Left cardiac atrium (tissue), 4 donors: ENCODE results near the gene ARHGEF25. TPM values are rescaled to one million over a fixed set of nuclear protein-coding genes. Genes with fewer than 3 reads are reported as not detected.

ENCODE experiments used
- ATAC-seq, 2 donors: fragments of 200-7000 bp; cut with Tn5 transposase; one replicate each; pipeline ENCODE4 v1.9.1; 2020; ENCODE audit warnings: mild to moderate bottlenecking in 2 of 2, moderate library complexity in 2 of 2
- DNase-seq: peaks from one replicate; pipeline ENCODE4 v3.0.0-alpha.2; 2020
- intact Hi-C, 2 donors: fragments of 100-400 bp; cut with DNase I; formaldehyde crosslinking; loops; one replicate each; pipeline versions ENCODE4 v1.14.1 to v1.15.1; 2022 to 2023
- total RNA-seq, 2 donors: library from RNA; stranded (reverse); fragmentation: NEBNext Ultra II Directional; extraction: Animal tissue kit (Norgen Biotek cat#: 25700); gene quantifications; one replicate each; pipeline ENCODE4 v1.2.1, GENCODE V29; 2021
- donor health status: DM: no; HTN: yes; CAD: no.
- donor health status: DM: no; HTN: yes; CAD: no; lungs with severe emphysema.
- donor health status: DM: yes; HTN: yes; CAD: no.
- donor health status: Dilated cardiomyopathy.

Gene ARHGEF25
- total RNA-seq, 2 donors from 2014 or later: 13.7 to 17.3 TPM

DNA sequence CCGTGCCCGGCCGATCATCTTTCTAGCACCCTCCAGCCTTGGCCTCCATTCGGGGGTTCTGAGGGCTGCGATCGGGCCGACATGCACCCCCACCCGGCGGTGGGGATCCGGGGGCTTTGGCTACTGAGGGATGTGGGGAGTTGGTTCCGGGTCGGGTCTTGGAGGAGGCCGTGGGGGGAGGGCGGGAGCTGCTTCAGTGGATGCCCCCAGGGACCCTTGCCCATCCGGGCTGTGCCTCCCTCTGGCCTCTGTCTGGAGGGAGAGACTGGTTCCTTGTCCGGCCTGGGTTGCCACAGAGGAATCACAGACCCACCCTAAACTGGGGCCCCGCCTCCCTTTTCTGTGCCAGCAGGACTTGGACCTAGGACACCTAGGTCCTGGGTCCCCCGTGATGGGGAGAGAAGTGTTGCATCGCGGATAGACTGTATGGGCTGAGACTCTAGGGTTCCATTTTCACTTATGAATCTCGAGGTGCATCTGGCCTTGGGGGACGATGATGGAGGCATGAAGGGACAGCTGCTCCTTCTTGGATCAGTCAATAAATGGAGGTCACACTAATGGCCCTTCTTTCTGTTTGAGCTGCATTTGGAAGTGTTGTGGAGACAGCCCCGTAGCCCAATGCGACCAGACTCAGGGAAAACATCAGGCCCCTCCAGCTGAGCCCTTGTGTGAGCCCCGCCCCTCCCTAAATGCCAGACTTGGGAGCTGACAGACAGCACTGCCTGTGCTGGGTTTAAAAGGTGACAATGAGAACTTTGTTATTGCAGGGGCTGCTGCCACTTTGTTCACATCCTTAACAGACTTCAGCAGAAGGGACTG, 6.0 kb upstream of the ARHGEF25 start:
- peak; percentile 52 for DNase-seq
- peak; percentile 16 to 37 for ATAC-seq
- intact Hi-C loops: no loop called here

DNA sequence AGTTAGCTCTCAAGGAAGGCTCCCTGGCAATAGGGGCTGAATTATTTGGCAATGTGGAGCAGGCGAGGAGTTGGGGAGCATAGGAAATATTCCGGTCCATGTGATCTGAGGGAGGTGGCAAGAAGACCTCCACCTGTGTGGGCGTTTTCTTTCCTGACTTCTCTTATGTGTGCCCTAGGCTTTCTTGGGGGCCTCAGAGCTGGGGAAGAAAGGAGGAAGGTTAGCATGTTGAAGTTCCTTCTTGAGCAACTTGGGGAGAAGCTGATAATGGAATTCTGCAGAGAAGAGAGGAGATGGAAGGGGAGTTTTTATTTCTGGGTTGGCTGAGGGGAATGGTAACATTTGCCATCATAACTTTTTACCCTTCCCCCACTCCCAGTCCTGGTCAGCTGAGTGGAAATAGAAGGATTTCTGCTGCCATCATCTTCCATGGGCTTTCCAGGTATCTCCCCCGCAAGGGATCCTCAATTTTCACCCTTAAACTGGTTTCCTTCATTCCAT, 5.4 kb upstream of the ARHGEF25 start:
- intact Hi-C loops: no loop called here
- no peak for ATAC-seq
- DNase-seq: no peak

DNA sequence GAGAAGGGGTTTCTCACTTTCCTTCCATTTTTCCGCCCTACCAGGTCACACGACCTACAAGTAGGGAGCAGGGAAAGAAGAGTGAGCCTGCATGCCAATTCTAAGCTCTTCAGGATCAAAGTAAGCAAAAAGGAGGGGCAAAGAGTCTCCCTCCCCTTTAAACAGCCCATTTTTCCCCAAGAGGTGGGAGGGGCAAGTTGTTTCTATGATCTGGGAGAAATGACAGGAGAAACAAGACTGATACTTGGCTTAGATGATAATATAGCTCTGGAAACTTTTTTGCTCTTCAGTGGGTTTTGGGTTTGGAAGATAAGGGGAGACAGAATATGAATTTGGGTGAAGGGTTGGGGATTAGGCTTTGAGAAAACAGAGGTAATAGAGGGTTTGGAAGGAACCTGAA, 4.8 kb upstream of the ARHGEF25 start:
- intact Hi-C loops: no loop called here
- DNase-seq (no peak), ATAC-seq (no peak)

DNA sequence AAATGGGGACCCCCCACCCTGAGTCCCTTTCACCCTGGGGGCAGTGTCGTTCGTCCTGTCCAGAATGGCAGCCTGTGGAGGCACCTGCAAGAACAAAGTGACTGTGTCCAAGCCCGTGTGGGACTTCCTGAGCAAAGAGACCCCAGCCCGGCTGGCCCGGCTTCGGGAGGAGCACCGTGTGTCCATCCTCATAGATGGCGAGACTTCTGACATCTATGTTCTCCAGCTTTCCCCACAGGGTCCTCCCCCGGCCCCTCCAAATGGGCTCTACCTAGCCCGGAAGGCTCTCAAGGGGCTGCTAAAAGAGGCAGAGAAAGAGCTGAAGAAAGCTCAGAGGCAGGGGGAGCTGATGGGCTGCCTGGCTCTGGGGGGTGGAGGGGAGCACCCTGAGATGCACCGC, 4.4 kb upstream of the ARHGEF25 start:
- ATAC-seq: no peak
- intact Hi-C loops: no loop called here
- DNase-seq: no peak

DNA sequence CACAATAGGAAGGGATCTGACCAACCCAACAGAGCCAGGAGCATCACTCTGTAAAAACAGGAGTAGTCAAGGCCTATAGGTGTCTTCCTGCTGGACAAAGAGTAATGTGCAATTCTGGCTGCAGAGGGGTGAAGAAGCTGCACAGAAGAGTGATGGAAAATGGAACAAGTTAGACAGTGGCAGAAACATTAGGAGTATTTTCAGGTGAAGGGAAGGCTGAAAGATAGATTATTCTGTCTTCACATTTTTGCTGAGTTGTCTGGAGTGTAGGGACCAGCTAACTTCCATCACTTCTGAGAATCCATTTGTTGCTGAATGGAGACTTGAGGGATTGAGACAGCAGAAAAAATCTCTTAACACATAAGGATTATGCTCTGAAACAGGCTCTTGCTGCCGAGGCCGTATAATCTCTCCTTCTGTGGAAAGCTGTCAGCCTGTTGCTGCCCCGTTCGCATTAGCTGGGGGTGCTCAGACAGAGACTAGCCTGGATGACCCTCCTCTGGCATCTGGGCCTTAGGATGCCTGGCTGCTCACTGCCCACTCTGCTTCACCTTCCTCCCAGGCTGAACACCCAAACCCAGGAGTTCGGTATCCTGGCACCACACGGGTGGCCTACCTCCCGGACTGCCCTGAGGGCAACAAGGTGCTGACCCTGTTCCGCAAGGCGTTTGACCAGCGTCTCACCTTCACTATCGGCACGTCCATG, 3.1 kb upstream of the ARHGEF25 start:
- no peak for DNase-seq
- no peak for ATAC-seq
- intact Hi-C loops: no loop called here

DNA sequence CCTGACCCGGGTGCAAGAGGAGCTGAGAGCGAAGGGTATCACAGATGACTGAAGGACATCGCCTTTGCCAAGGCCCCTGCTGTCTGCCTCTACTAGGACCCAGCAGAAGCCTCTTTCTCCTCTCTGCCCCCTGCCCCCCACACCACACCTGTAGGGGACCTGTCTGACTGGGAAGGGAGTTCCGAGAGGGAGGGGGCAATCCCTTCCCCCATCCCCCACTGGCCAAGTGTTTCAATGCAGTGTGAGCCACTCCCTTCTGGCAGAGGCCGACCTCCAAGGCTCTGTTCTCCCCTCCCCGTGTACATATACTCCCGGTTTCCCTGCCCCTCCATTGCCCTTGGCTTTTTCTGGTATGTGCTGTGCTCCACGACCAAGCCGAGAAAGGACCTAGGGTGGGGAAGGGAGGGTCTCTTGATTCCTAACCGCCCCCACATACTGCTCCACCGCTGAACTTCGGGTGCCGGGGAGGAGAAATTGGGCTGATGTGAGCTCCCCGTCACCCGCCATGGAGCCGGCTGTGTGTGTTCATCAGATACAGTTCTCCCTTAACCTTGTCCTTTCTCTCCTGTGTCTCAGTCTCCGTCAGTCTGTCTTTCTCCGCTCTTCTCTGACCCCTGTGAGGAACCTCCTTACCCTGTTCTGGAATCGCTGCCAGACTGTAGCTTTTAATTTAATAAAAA, 2.0 kb upstream of the ARHGEF25 start:
- intact Hi-C loops: no loop called here
- DNase-seq (no peak), ATAC-seq (no peak)

DNA sequence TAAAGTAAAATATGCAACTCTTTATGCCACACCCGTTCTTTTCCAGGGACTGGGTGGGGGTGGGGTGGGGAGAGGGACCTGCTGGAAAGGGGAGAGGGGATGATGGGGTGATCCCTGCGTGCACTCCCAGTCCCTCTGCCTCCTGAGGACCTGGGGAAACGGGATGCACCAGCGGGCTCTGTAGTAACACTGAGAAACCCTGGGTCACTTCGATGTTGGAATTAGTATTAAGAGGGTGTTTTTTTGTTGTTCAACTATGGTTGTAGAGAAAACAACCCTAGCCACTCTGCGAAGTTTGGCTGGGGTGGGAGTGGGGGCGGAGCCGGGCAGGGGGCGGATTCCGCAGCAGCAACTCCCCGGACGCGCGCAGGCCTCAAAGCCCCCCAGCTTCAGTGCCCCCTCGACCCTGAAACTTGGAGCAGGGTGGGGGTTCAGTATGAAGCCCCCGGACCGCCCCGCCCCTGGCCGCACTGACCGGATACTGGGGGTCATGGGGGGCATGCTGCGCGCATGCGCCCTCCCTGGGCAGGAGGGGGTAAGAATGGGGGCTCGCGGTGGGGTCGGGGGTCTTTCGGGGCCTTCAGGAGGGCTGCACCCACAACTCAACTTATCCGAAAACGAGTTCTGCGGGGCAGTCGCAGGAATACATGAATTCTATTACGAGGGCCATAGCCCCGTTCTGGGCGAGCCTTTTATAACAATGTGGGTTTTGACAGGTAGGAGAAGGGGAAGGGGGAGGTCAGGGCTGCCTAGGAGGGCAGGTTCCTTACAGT, 1.3 kb upstream of the ARHGEF25 start:
- ATAC-seq (peak; percentile 4 to 15), DNase-seq (no peak)
- intact Hi-C loops: no loop called here

DNA sequence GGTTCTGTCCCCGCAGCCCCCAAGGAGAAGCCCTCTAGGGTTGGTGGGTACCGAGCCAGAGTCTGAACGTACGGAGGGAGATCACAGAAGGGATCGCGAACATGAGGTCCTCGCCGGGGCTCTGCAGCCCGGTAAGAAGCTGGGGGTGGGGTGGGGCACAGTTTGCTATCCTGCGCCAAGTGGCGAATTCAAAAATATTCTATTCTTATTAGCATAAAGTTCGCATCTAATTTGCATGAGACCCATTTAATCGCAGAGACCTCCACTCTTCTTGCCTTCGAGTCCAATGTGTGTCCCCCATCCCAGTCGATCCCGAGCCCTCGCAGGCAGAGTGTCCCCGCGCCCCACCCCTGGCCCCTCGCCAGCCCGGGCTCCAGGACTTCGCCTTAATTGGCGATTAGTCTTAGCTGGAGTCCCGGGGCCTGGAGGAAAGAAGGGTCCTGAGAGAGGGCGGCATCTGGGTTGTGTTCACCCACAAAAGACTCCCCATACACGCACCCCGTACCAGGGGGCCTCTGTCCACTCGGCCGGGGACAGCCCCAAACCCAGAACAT, 604 bp upstream of the ARHGEF25 start:
- intact Hi-C loops: no loop called here
- peak; percentile 74 for DNase-seq
- ATAC-seq: peak; percentile 57 to 58

DNA sequence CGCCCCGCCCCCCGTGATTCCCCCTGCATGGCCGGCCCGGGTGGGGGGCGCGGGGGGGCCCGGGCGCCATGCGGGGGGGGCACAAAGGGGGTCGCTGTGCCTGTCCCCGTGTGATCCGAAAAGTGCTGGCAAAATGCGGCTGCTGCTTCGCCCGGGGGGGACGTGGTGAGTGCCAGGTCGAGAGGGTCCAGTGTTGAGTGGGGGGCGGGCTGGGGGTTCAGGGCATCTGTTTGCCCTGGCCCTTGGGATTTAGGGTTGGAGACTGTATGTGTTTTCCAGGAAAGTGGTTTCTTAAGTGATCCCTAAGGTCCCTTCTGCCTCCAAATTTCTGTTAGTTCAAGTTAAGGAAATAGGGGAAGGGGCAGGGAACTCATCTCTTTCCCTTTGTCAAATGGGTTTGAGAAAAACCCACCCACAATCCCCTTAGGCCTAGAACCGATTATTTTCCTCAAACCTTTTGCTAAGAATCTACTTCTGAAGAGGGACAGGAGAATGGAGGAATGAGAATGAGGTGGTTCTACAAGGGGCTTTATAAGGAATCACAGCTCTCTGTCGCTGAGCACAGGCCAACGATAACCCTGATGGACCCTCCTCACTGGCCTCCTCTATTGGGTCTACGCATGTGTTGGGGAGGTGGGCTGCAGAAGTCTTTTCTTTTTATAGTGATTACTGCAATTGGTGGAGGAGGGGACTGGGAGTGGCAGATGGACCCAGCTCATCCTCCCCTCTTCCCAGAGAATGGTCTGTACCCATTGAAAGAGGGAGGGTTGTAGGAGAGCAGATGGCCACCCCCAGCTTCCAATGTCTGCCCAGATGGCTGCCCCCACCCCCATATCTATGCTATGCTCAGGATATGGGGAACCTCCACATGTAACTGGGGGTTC, 834 bp downstream of the ARHGEF25 start:
- ATAC-seq (no peak), DNase-seq (no peak)
- intact Hi-C loops: no loop called here

DNA sequence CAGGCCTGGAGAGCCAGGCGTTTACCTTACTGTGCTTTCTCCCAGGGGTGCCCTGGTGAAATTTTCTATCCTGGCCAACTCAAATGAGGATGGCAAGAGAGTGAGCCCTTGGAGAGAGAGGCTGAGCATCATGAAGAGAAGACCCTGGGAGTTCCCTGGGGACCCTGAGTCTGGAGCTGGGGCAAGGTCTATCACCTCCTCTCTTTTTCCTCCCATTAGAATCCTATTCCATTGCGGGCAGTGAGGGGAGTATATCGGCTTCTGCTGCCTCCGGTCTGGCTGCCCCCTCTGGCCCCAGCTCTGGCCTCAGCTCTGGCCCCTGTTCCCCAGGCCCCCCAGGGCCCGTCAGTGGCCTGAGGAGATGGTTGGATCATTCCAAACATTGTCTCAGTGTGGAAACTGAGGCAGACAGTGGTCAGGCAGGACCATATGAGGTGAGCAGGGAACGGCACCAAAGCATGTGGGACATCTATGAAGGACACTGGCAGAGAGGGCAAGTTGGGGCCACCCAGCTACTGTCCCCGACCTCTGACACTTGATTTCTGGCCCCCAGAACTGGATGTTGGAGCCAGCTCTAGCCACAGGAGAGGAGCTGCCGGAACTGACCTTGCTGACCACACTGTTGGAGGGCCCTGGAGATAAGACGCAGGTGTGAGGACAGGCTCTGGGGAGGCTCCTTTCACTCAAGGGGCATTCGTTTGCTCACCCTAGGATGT, 1.6 kb downstream of the ARHGEF25 start:
- intact Hi-C loops: no loop called here
- ATAC-seq (no peak), DNase-seq (no peak)

DNA sequence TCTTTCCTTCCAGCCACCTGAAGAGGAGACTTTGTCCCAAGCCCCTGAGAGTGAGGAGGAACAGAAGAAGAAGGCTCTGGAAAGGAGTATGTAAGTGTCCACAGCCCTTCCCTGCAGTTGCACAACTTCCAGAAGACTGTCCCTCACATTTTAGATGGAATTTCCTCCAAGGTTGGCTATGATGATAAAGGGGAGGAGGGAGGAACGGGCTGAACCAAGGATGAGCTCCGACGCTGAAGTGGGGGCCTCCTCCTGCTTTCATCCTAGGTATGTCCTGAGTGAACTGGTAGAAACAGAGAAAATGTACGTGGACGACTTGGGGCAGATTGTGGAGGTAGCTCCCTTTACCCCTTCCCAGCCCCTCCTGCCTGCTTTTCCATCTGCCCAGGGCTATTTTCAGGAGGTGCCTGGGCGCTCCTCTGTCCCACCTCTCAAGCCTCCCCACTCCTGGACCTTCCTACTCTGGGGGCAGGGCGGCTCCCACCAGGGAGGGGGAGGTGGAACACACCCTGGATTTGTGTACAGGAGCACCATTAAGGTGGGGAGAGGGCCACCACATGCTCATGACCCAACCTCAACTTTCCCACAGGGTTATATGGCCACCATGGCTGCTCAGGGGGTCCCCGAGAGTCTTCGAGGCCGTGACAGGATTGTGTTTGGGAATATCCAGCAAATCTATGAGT, 2.3 kb downstream of the ARHGEF25 start:
- intact Hi-C loops: no loop called here
- ATAC-seq (no peak), DNase-seq (no peak)

DNA sequence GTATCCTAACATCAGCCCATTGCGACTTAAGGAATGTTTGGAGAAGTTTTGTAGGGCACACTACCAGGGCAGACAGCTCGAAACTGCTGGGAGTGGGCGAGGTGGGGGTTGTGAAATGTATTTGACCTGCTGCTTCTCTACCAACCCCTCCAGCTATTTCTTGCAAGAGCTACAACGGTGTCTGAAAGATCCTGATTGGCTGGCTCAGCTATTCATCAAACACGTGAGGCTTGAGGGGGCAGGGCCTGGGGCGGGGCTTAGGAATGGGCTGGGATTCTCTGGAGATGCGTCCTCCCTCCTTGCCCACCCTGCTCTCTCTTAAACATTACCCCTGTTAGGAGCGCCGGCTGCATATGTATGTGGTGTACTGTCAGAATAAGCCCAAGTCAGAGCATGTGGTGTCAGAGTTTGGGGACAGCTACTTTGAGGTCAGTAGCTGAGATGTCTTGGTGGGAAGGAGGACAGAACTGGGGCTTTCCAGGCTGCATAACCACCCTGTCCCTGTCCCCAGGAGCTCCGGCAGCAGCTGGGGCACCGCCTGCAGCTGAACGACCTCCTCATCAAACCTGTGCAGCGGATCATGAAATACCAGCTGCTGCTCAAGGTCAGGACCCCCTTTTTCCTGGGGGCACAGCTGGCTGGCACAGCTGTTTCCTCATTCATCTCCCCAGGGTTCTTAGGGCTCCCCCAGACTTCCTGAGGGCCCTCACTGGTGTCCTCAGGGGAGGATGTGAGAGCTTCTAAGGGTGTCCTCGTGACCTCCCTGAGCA, 3.1 kb downstream of the ARHGEF25 start:
- intact Hi-C loops: no loop called here
- ATAC-seq (no peak), DNase-seq (no peak)

DNA sequence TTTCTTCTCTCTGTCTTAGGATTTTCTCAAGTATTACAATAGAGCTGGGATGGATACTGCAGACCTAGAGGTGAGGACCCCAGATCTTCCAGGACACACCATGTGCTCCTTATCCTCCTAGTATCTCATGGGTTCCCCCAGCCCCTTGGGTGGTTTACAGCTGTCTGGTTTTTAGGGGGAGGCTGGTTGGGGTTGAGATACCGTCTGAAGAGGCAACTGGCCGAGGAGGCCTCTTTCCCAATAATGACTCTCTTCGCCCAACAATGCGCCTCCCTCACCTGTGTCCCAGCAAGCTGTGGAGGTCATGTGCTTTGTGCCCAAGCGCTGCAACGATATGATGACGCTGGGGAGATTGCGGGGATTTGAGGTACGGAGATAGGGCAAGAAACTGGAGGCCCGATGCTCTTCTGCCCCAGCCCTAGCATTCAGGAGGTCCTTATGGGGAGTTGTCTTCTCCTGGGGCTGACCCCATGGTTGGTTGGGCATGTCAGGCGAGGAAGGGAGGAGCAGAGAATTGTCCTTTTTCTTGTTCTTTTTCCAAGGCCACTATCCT, 3.8 kb downstream of the ARHGEF25 start:
- ATAC-seq: no peak
- no peak for DNase-seq

DNA sequence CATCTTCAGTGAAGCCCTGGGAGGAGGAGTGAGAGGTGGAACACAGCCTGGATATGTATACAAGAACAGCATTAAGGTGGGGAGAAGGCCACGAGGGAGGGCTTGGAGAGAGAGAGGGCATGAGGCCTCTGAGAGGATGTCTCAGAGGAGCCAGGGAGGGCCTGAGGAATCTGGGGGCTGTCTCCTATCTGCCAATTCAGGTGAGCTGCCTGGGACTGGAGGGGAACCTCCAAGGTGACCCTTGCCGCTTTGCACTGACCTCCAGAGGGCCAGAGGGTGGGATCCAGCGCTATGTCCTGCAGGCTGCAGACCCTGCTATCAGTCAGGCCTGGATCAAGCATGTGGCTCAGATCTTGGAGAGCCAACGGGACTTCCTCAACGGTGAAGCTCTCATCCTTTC, 4.4 kb downstream of the ARHGEF25 start:
- intact Hi-C loops: no loop called here
- ATAC-seq: no peak
- DNase-seq: no peak

More for the DNA sequence above, 3.8 kb downstream of the ARHGEF25 start:
- intact Hi-C loops: no loop called here

DNA sequence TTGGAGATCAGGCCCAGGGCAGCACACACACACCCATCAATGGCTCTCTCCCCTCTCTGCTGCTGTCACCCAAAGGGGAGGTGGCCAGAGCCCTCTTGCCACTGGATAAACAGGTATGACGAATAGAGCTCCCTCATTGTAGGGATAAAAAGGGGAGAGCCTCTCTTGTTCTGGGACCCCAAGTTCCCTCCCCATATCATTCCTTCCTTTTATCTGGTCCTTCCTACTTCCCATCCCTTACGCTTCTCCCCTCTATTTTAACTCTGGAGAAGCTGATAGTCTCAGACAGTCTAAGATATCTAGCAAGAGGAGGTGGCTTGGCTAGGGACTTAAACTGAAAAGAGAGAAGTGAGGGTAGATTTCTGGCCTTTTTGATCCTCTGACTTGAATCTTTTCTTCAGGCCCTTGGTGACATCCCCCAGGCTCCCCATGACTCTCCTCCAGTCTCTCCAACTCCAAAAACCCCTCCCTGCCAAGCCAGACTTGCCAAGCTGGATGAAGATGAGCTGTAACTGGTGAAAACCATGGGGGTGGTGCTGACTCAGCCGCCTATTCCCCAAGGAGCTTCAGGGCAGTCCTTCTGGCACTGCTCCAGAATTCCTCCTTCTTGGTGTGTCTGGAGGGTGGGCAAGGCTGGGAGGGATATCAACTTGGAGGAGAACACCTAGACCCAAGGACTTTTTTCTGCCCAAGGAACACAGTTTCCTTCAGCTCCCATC, 5.3 kb downstream of the ARHGEF25 start:
- ATAC-seq: no peak
- intact Hi-C loops: no loop called here
- DNase-seq: no peak
